ENCODE results near the gene TP53TG3D. TPM values are rescaled to one million over a fixed set of nuclear protein-coding genes. Genes with fewer than 3 reads are reported as not detected.
"Not testable (repeated sequence)": the region's sequence is repeated elsewhere in the genome, so short reads cannot be mapped to it uniquely, and the experiment has no call there.

Gene TP53TG3D
- total RNA-seq, result not detected
- 1 to 10 TPM in 1 of 3 donors, under 1 TPM in 1, not detected in 1; 0.37 to 1.5 TPM for polyA plus RNA-seq
- long read RNA-seq, donor 1, result 0 reads
- long read RNA-seq, donor 2, result 0 reads

GRCh38 chr16:32252986-32253385 lies at the start of gene TP53TG3D:
TP53TG3D (plus strand) TSS chr16:32253286; CDS start chr16:32253354, 68 bp downstream.
- ATAC-seq; H3K4me1 ChIP-seq; H3K36me3 ChIP-seq (ENCODE audit: insufficient read depth in 1 of 2, low read depth in 1 of 2); H3K4me3 ChIP-seq; H3K9me3 ChIP-seq; H3K27me3 ChIP-seq (ENCODE audit: insufficient read depth in 3 of 3, low read length in 2 of 3); DNase-seq; intact Hi-C loops (cut with DNase I); H3K27ac ChIP-seq: not testable (repeated sequence)
- 21 to 39% (median 28%) methylated on average over 5 to 9 of the region's 26 CpGs for WGBS, 3 donors

- H3K4me3 ChIP-seq; H3K4me1 ChIP-seq; ATAC-seq; H3K36me3 ChIP-seq (ENCODE audit: insufficient read depth in 1 of 2, low read depth in 1 of 2); H3K27ac ChIP-seq; H3K27me3 ChIP-seq (ENCODE audit: insufficient read depth in 3 of 3, low read length in 2 of 3); H3K9me3 ChIP-seq; intact Hi-C loops (cut with DNase I): not testable (repeated sequence)
- WGBS, 3 donors, result 12 to 38% (median 13%) methylated on average over 5 to 9 of the region's 20 CpGs
- DNase-seq, result peak; percentile 9 to 28
Measured at GRCh38 chr16:32253507-32253906, 421 bp downstream of the TP53TG3D start.

- 71 to 84% (median 77%) methylated on average over 5 of the region's 5 CpGs for WGBS, 3 donors
Measured at GRCh38 chr16:32261526-32261925, 8.4 kb downstream of the TP53TG3D start.

DNA sequence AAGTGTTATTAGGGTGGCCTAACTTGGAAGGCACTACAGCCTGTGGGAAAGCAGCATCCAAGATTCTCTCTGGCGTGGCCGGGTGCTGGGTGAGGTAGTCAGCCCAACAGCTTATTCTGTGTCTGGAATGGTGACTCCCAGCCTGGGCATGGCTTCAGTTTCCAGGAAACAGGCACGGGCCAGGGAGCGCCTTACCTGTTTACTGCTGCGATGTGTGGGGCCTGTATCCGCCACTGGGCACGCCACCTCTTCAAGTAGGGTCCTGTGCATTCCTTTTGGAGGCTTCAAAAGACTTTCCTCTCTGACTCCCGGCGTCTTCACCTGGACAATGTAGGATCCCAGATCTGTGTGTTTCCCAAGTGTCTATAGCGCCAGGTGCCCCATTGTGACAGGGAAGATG lies 10.5 kb downstream of the TP53TG3D start:
- ATAC-seq; H3K27ac ChIP-seq; H3K36me3 ChIP-seq (ENCODE audit: insufficient read depth in 1 of 2, low read depth in 1 of 2); H3K4me1 ChIP-seq; DNase-seq; H3K27me3 ChIP-seq (ENCODE audit: insufficient read depth in 3 of 3, low read length in 2 of 3); H3K9me3 ChIP-seq; H3K4me3 ChIP-seq; intact Hi-C loops (cut with DNase I): not testable (repeated sequence)
- WGBS, 3 donors, result 83 to 89% (median 85%) methylated on average over 8 to 10 of the region's 10 CpGs

More at GRCh38 chr16:32261526-32261925, 8.4 kb downstream of the TP53TG3D start:
- intact Hi-C loops (cut with DNase I); H3K27ac ChIP-seq; DNase-seq; H3K4me1 ChIP-seq; ATAC-seq; H3K36me3 ChIP-seq (ENCODE audit: insufficient read depth in 1 of 2, low read depth in 1 of 2); H3K9me3 ChIP-seq; H3K27me3 ChIP-seq (ENCODE audit: insufficient read depth in 3 of 3, low read length in 2 of 3); H3K4me3 ChIP-seq: not testable (repeated sequence)

GRCh38 chr16:32281910-32282309 lies 28.8 kb downstream of the TP53TG3D start:
- H3K9me3 ChIP-seq; intact Hi-C loops (cut with DNase I); H3K27ac ChIP-seq; H3K4me3 ChIP-seq; ATAC-seq; DNase-seq; H3K36me3 ChIP-seq (ENCODE audit: insufficient read depth in 1 of 2, low read depth in 1 of 2); H3K27me3 ChIP-seq (ENCODE audit: insufficient read depth in 3 of 3, low read length in 2 of 3); H3K4me1 ChIP-seq: not testable (repeated sequence)
- 62 to 88% (median 64%) methylated on average over 1 of the region's 1 CpG for WGBS, 3 donors

DNA sequence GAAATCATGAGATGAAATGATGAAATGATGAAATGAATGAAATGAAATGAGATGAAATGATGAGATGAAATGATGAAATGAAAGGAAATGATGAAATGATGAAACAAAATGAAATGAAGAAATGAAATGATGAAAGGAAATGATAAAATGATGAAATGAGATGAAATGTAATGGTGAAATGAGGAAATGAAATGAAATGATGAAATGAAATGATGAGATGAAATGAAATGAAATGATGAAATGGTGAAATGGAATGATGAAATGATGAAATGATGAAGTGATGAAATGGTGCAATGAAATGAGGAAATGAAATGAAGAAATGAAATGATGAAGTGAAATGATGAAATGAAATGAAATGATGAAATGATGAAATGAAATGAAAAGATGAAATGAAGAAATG lies 29.9 kb downstream of the TP53TG3D start:
- H3K9me3 ChIP-seq; H3K36me3 ChIP-seq (ENCODE audit: insufficient read depth in 1 of 2, low read depth in 1 of 2); H3K27me3 ChIP-seq (ENCODE audit: insufficient read depth in 3 of 3, low read length in 2 of 3); H3K4me1 ChIP-seq; DNase-seq; intact Hi-C loops (cut with DNase I); ATAC-seq; H3K27ac ChIP-seq; H3K4me3 ChIP-seq: not testable (repeated sequence)

GRCh38 chr16:32283917-32284495 lies 30.9 kb downstream of the TP53TG3D start:
- H3K4me3 ChIP-seq; H3K27ac ChIP-seq; H3K4me1 ChIP-seq; ATAC-seq; H3K27me3 ChIP-seq (ENCODE audit: insufficient read depth in 3 of 3, low read length in 2 of 3); intact Hi-C loops (cut with DNase I); DNase-seq; H3K36me3 ChIP-seq (ENCODE audit: insufficient read depth in 1 of 2, low read depth in 1 of 2); H3K9me3 ChIP-seq: not testable (repeated sequence)
- 68 to 75% (median 72%) methylated on average over 5 of the region's 5 CpGs for WGBS, 3 donors

GRCh38 chr16:32284800-32285796 lies 32.0 kb downstream of the TP53TG3D start:
- WGBS, 3 donors, result 49 to 58% (median 53%) methylated on average over 3 of the region's 3 CpGs
- H3K27me3 ChIP-seq (ENCODE audit: insufficient read depth in 3 of 3, low read length in 2 of 3); H3K36me3 ChIP-seq (ENCODE audit: insufficient read depth in 1 of 2, low read depth in 1 of 2); H3K4me3 ChIP-seq; intact Hi-C loops (cut with DNase I); ATAC-seq; H3K9me3 ChIP-seq; H3K27ac ChIP-seq; H3K4me1 ChIP-seq: not testable (repeated sequence)
- DNase-seq, result peak in 1 of 2 donors; percentile 35

DNA sequence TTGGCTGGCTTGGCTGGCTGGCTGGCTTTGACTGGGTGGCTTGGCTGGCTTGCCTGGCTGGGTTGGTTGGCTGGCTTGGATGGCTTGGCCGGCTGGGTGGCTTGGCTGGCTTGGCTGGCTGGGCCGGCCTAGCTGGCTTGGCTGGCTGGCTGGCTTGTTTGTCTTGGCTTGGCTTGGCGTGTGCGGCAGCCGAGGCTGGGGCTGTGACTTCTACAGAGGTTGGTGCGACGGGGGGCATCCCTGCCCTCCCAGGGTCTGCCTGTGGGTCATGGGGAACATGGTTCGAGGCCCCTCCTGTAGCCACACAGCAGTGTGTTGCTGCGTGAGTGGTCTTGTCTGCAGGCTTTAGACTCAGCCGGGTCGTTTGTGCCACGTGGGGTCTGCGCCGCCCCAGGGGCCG lies 33.1 kb downstream of the TP53TG3D start:
- H3K27ac ChIP-seq; intact Hi-C loops (cut with DNase I); H3K4me1 ChIP-seq; ATAC-seq; H3K36me3 ChIP-seq (ENCODE audit: insufficient read depth in 1 of 2, low read depth in 1 of 2); DNase-seq; H3K9me3 ChIP-seq; H3K4me3 ChIP-seq; H3K27me3 ChIP-seq (ENCODE audit: insufficient read depth in 3 of 3, low read length in 2 of 3): not testable (repeated sequence)
- WGBS, 3 donors, result 77 to 83% (median 82%) methylated on average over 6 to 8 of the region's 15 CpGs

DNA sequence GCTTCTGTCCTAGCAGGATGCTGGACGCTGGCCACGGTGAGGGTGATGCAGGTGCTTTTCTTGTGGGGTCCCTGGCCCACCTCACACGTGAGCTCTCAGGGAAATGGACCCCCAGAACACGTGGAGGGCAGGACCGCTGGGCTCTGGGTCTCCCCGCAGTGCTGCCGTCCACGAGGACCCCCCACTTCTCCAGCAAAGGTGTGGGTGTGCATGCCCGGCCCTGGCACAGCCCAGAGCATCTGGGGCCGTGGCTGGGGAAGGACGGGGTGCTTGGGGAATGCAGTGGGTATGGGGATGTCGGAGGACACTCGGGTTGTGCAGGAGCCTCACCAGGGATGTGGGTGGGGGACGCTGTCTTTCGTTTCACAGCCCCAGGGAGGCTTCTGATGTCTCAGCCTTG lies 34.7 kb downstream of the TP53TG3D start:
- H3K9me3 ChIP-seq; DNase-seq; H3K27me3 ChIP-seq (ENCODE audit: insufficient read depth in 3 of 3, low read length in 2 of 3); H3K4me3 ChIP-seq; H3K36me3 ChIP-seq (ENCODE audit: insufficient read depth in 1 of 2, low read depth in 1 of 2); intact Hi-C loops (cut with DNase I); ATAC-seq; H3K27ac ChIP-seq; H3K4me1 ChIP-seq: not testable (repeated sequence)
- 72 to 77% (median 77%) methylated on average over 10 to 13 of the region's 15 CpGs for WGBS, 3 donors

- H3K27me3 ChIP-seq (ENCODE audit: insufficient read depth in 3 of 3, low read length in 2 of 3); H3K36me3 ChIP-seq (ENCODE audit: insufficient read depth in 1 of 2, low read depth in 1 of 2); intact Hi-C loops (cut with DNase I); H3K4me1 ChIP-seq; DNase-seq; H3K4me3 ChIP-seq; H3K27ac ChIP-seq; ATAC-seq; H3K9me3 ChIP-seq: not testable (repeated sequence)
- 87 to 94% (median 87%) methylated on average over 6 to 8 of the region's 16 CpGs for WGBS, 3 donors
Measured at GRCh38 chr16:32289197-32289596, 36.1 kb downstream of the TP53TG3D start.
